ENCODE results near the gene GNB2. TPM values are rescaled to one million over a fixed set of nuclear protein-coding genes. Genes with fewer than 3 reads are reported as not detected.

GNB2 gene
- total RNA-seq = 103 TPM

GRCh38 chr7:100673302-100673941 is at the start of gene GNB2:
Gene GNB2, plus strand, starts transcription at chr7:100673740. Its CDS starts 2,526 bp downstream, at chr7:100676266.

GRCh38 chr7:100641463-100641859 is 32.1 kb upstream of the GNB2 start, which contains the start of gene TFR2:
Gene TFR2, minus strand, starts transcription at chr7:100641552. Its CDS starts 43 bp downstream, at chr7:100641509.

GRCh38 chr7:100655908-100656674 is 17.4 kb upstream of the GNB2 start, which contains the start of gene ACTL6B:
Gene ACTL6B, minus strand, starts transcription at chr7:100656448. Its CDS starts 94 bp downstream, at chr7:100656354.

GRCh38 chr7:100694098-100694745 is 20.7 kb downstream of the GNB2 start, which contains the start of gene GIGYF1:
Gene GIGYF1, minus strand, starts transcription at chr7:100694250. Its CDS starts 6,012 bp downstream, at chr7:100688238.

GRCh38 chr7:100705753-100706671 is 32.5 kb downstream of the GNB2 start, which contains the start of gene POP7:
Gene POP7, plus strand, starts transcription at chr7:100706121. Its CDS starts 710 bp downstream, at chr7:100706831.

GRCh38 chr7:100720279-100720670 is 46.7 kb downstream of the GNB2 start, which contains the start of gene EPO:
Gene EPO, plus strand, starts transcription at chr7:100720468. Its CDS starts 513 bp downstream, at chr7:100720981.

Other genes starting within 250 kb of the GNB2 start
- gene ZCWPW1, start 245.0 kb upstream of the GNB2 start, total RNA-seq = 2.9 TPM
- gene MEPCE, start 243.9 kb upstream of the GNB2 start, total RNA-seq = 27.2 TPM
- 13.9 TPM for gene PPP1R35, start 237.2 kb upstream of the GNB2 start, total RNA-seq
- not detected for gene SPACDR, start 209.5 kb upstream of the GNB2 start, total RNA-seq
- gene TSC22D4, start 194.5 kb upstream of the GNB2 start, total RNA-seq = 29.0 TPM
- 6.0 TPM for gene NYAP1, start 189.8 kb upstream of the GNB2 start, total RNA-seq
- gene AGFG2, start 134.5 kb upstream of the GNB2 start, total RNA-seq = 7.5 TPM
- not detected for gene SAP25, start 99.8 kb upstream of the GNB2 start, total RNA-seq
- 41.8 TPM for gene LRCH4, start 87.6 kb upstream of the GNB2 start, total RNA-seq
- gene FBXO24, start 87.4 kb upstream of the GNB2 start, total RNA-seq = 2.5 TPM
- gene PCOLCE, start 71.4 kb upstream of the GNB2 start, total RNA-seq = 198 TPM
- gene MOSPD3, start 61.2 kb upstream of the GNB2 start, total RNA-seq = 10.0 TPM
- 6.2 TPM for gene TFR2, start 32.2 kb upstream of the GNB2 start, total RNA-seq
- 14.7 TPM for gene ACTL6B, start 17.3 kb upstream of the GNB2 start, total RNA-seq
- 45.0 TPM for gene GIGYF1, start 20.5 kb downstream of the GNB2 start, total RNA-seq
- gene POP7, start 32.4 kb downstream of the GNB2 start, total RNA-seq = 25.2 TPM
- gene EPO, start 46.7 kb downstream of the GNB2 start, total RNA-seq = not detected
- gene ZAN, start 59.9 kb downstream of the GNB2 start, total RNA-seq = not detected
- 53.1 TPM for gene EPHB4, start 153.8 kb downstream of the GNB2 start, total RNA-seq
- gene SLC12A9, start 179.0 kb downstream of the GNB2 start, total RNA-seq = 17.0 TPM
- 44.5 TPM for gene TRIP6, start 193.6 kb downstream of the GNB2 start, total RNA-seq
- 88.3 TPM for gene SRRT, start 201.4 kb downstream of the GNB2 start, total RNA-seq
- gene UFSP1, start 216.0 kb downstream of the GNB2 start, total RNA-seq = 0.82 TPM
- 25.7 TPM for gene ACHE, start 222.1 kb downstream of the GNB2 start, total RNA-seq